HG02642 (cell line): ENCODE data around the gene ARHGEF38.
"Not testable (repeated sequence)": the region's sequence is repeated elsewhere in the genome, so short reads cannot be mapped to it uniquely, and the experiment has no call there.

Source experiments
- ATAC-seq: cut with Tn5 transposase; IDR thresholded peaks from one replicate; pipeline ENCODE4 v1.9.1; 2021; ENCODE audit warnings: mild to moderate bottlenecking; ENCODE audit not compliant: unreplicated experiment, poor library complexity

ARHGEF38 gene

DNA sequence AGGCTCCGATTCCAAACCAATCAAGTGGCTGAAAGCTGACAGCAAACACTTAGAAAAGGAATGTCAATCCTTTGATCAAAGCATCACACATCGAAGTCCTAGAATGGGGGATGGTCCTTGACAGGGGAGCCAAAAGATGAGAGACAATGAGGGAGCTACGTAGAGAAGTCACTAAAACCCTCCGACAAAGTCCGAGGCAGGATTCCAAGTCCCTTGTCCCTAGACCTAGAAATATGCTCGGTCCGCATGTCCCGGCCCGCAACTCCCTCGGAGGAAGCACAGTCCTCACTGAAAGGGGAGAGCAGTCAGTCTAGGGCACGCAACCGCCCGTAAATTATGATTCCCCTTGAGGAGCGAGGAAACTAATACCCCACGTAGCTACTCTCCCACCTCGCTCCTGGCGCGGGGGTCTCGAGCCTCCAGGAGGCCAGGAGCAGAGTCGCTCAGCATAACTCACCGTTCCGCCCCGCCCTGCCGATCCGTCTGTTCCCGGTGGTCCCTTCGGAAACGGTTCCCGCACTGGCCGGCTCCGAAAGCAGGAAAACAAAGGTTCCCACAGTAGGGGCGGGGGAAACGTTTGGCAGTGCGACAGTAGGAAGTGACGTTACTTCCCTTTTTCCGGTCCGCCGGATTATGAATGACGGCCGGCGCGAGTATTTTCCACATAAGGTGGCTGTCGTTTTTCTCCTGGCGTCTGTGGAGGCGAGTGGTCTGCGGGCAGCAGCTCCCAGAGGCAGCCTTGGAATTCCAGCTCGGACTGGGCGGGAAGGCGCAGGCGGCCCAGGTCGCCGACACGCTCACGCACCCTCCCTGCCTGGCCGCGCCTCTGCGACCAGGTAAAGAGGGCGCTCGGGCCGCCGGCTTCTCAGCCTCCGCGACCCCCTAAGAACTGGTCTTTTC lies 156.0 kb downstream of the ARHGEF38 start, which contains the start of the genes GSTCD and INTS12:
Gene GSTCD, plus strand, starts transcription at position 604 of the 900 bp plus-strand sequence. CDS start 8,830 bp downstream, outside the sequence.
Gene INTS12, minus strand, starts transcription at position 509 of the 900 bp plus-strand sequence. CDS start 8,684 bp downstream, outside the sequence.
- ATAC-seq: peak; percentile 82

GRCh38 chr4:105709081-105709450 lies 156.6 kb downstream of the ARHGEF38 start:
- ATAC-seq: peak; percentile 38

GRCh38 chr4:105710012-105710600 lies 157.7 kb downstream of the ARHGEF38 start:
- ATAC-seq: no peak

- ATAC-seq: no peak
Measured at GRCh38 chr4:105710678-105711077, 158.3 kb downstream of the ARHGEF38 start.

DNA sequence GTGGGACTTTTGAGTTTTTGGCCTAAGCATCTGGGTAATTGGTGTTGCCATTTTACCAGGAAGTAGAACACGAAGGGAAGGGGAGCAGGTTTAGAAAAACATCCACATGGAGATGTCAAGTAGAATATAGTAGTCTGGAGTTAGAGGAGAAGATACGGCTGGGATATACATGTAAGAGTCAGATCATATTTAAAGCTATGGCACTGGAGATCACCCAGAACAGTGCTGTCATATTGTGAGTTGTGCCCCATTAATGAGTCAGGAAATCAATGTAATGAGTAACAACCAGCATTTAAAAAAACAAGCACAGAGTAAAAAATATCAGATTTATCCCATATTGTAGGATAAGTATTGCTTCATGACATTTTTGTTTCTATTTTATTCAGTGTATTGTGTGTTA lies 160.3 kb downstream of the ARHGEF38 start:
- ATAC-seq: no peak

DNA sequence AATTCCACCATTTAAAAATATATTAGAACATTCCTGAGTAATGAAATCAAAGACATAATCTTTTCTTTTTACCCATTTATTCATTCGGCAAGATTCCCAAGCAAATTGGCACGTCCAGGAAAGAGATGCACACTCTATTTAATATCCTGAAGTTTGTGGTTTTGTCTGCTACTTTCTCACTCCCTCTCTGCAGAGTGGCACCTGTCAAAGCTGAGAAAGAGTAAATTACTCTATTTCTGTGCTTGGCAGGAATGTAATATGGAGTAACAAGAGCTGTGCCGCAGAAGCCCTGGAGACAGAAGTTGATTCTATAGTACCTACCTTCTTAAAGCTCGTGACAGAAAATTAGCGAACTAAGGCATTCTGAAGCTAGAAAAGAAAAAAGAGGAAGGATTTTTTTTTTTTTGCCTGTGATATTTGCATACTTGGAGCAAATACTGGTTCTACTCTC lies 161.7 kb downstream of the ARHGEF38 start:
- ATAC-seq: peak; percentile 68

- ATAC-seq: no peak
Measured at GRCh38 chr4:105714932-105715331, 162.5 kb downstream of the ARHGEF38 start.

- no peak for ATAC-seq
Measured at GRCh38 chr4:105715692-105716278, 163.4 kb downstream of the ARHGEF38 start.

DNA sequence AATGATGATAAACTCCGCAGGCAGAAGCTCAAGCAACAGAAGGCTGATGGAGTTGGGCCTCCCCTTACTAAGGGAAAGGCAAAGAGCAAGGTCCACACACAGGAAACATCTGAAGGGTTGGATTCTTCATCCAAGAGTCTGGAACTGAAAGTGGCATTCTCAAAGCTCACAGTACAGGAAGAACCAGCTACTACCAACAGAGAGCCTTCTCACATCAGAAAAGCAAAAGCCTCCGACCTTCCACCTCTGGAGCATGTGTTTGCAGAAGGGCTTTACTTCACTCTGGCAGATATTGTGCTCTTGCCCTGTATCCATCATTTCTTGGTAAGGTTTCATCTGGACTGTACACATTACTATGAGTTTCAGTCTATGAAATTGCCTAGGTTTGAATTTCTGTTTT lies 166.8 kb downstream of the ARHGEF38 start:
- ATAC-seq: no peak

GRCh38 chr4:105725623-105726022 lies 173.2 kb downstream of the ARHGEF38 start:
- no peak for ATAC-seq

DNA sequence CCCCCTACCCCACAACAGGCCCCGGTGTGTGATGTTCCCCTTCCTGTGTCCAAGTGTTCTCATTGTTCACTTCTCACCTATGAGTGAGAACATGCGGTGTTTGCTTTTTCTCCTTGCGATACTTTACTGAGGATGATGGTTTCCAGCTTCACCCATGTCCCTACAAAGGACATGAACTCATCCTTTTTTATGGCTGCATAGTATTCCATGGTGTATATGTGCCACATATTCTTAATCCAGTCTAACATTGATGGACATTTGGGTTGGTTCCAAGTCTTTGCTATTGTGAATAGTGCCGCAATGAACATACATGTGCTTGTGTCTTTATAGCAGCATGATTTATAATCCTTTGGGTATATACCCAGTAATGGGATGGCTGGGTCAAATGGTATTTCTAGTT lies 177.5 kb downstream of the ARHGEF38 start:
- not testable (repeated sequence) for ATAC-seq
